HL-60 (cell line): ENCODE measurements around the gene IRF7.

Experiments used
- GABPA ChIP-seq: IDR thresholded peaks from 2 replicates; pipeline ENCODE4 v1.6.1; 2012; ENCODE audit warnings: low read depth
- POLR2AphosphoS5 ChIP-seq: IDR thresholded peaks from 2 replicates; pipeline ENCODE4 v1.6.1; 2012; ENCODE audit warnings: low read depth
- REST ChIP-seq: IDR thresholded peaks from 2 replicates; pipeline ENCODE4 v1.6.1; 2012; ENCODE audit warnings: low read depth; ENCODE audit not compliant: insufficient replicate concordance
- TF ChIP-seq, protein P1 (sequence below): IDR thresholded peaks from one replicate; pipeline ENCODE4 v1.5.1; 2011; ENCODE audit warnings: low read length, control low read depth, inconsistent platforms; ENCODE audit not compliant: insufficient read depth

DNA sequence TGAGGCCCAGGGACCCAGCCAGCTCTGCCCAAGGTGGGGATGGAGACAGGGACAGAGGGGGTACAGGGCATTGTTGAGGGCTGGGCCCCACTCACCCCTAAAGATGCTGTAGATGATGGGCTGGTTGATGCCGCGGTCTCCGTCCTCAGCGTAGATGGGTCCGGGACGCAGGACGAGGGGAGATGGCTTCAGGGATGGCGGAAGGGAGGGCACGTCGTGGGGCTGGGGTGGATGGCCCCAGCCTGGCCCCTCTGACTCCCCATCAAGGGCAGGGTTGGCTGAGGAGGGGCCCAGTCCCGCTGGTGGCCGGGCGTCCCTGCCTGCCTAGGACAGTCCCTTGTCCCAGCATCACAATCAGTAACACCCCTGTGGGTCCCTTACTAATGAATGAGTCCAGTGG is 4.5 kb upstream of the IRF7 start:
- TF ChIP-seq, protein P1, sequence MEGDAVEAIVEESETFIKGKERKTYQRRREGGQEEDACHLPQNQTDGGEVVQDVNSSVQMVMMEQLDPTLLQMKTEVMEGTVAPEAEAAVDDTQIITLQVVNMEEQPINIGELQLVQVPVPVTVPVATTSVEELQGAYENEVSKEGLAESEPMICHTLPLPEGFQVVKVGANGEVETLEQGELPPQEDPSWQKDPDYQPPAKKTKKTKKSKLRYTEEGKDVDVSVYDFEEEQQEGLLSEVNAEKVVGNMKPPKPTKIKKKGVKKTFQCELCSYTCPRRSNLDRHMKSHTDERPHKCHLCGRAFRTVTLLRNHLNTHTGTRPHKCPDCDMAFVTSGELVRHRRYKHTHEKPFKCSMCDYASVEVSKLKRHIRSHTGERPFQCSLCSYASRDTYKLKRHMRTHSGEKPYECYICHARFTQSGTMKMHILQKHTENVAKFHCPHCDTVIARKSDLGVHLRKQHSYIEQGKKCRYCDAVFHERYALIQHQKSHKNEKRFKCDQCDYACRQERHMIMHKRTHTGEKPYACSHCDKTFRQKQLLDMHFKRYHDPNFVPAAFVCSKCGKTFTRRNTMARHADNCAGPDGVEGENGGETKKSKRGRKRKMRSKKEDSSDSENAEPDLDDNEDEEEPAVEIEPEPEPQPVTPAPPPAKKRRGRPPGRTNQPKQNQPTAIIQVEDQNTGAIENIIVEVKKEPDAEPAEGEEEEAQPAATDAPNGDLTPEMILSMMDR, result no peak
- no peak for TF ChIP-seq POLR2AphosphoS5
- no peak for TF ChIP-seq GABPA
- TF ChIP-seq REST, result no peak
